IgD-negative memory B cell (primary cell): Measurements from ENCODE around the gene CCDC85A. TPM values are rescaled to one million over a fixed set of nuclear protein-coding genes. Genes with fewer than 3 reads are reported as not detected.

Experiments used
- H3K27ac Mint-ChIP-seq, 3 donors: one replicate each; pipeline ENCODE4 v1.8.0; 2020 to 2022; ENCODE audit warnings: mild to moderate bottlenecking in 3 of 3, mixed read lengths in 3 of 3, moderate library complexity in 1 of 3
- H3K27me3 Mint-ChIP-seq: one replicate; pipeline ENCODE4 v1.8.0; 2021; ENCODE audit warnings: mixed read lengths
- H3K36me3 Mint-ChIP-seq: one replicate; pipeline ENCODE4 v1.8.0; 2020; ENCODE audit warnings: mild to moderate bottlenecking, mixed read lengths
- H3K4me1 Mint-ChIP-seq, 3 donors: one replicate each; pipeline ENCODE4 v1.8.0; 2020 to 2022; ENCODE audit warnings: mixed read lengths in 3 of 3, mild to moderate bottlenecking in 1 of 3
- H3K4me3 Mint-ChIP-seq, 4 donors: one replicate each; pipeline ENCODE4 v1.8.0; 2020 to 2022; ENCODE audit warnings: mild to moderate bottlenecking in 4 of 4, mixed read lengths in 4 of 4, moderate library complexity in 3 of 4
- H3K9me3 Mint-ChIP-seq, 3 donors: one replicate each; pipeline ENCODE4 v1.8.0; 2020 to 2021; ENCODE audit warnings: mixed read lengths in 3 of 3, mild to moderate bottlenecking in 1 of 3
- polyA plus RNA-seq: library from polyadenylated mRNA; unstranded; fragments of 300-500 nt; fragmentation: Illumina TruSeq; gene quantifications from one replicate; pipeline ENCODE4 v1.2.3, GENCODE V29; 2021

The CCDC85A gene
- polyA plus RNA-seq, 1 donor from 2014 or later, result 0.15 TPM

DNA sequence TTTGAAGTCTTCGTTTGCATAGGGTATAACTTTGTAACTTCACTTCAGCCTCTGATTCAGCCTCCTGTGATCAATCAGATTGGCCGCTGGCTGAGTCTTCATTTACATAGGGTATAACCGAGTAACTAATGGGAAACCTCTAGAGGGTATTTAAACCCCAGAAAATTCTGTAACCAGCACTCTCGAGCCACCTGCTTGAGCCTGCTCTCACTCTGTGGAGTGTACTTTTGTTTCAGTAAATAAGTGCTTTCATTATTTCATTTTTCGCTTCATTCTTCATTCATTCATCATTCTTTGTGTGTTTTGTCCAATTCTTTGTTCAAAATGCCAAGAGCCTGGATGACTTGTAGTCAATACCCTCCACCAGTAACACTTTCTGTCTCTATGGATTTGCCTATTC is 56.4 kb downstream of the CCDC85A start:
- H3K27ac Mint-ChIP-seq, result no peak overlapping the region
- peaks cover 0 to 33% (median 11%) of the 10 kb centered on the region in 3 donors for H3K9me3 Mint-ChIP-seq
- no peaks in the 10 kb centered on the region for H3K27me3 Mint-ChIP-seq
- H3K36me3 Mint-ChIP-seq, result no peaks in the 10 kb centered on the region
- H3K4me1 Mint-ChIP-seq, result no peaks in the 10 kb centered on the region
- H3K4me3 Mint-ChIP-seq, result no peak overlapping the region

DNA sequence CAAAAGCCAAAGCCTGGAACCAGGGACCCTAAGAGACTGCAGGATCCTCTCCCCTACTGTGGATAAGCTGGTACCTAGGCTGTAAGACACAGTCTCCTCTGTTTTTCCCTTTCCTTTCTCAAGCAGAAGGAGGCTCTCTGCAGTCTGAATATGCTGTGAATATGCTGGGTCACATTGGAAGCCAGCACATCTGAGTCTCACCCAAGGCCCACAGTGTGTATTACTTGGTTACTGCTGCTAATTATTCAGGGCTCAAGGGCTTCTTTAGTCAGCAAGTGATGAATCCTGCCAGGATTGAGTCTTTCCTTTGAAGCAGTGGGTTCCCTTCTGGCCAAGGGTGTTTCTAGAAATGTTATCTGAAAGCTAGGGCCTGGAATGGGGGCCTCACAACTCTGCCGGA is 60.7 kb downstream of the CCDC85A start:
- peak overlapping the region in 1 of 3 donors; percentile 60 for H3K27ac Mint-ChIP-seq
- no peaks in the 10 kb centered on the region for H3K4me1 Mint-ChIP-seq
- no peak overlapping the region for H3K4me3 Mint-ChIP-seq
- peaks cover 0 to 28% (median 11%) of the 10 kb centered on the region in 3 donors for H3K9me3 Mint-ChIP-seq
- H3K36me3 Mint-ChIP-seq, result no peaks in the 10 kb centered on the region
- no peaks in the 10 kb centered on the region for H3K27me3 Mint-ChIP-seq

DNA sequence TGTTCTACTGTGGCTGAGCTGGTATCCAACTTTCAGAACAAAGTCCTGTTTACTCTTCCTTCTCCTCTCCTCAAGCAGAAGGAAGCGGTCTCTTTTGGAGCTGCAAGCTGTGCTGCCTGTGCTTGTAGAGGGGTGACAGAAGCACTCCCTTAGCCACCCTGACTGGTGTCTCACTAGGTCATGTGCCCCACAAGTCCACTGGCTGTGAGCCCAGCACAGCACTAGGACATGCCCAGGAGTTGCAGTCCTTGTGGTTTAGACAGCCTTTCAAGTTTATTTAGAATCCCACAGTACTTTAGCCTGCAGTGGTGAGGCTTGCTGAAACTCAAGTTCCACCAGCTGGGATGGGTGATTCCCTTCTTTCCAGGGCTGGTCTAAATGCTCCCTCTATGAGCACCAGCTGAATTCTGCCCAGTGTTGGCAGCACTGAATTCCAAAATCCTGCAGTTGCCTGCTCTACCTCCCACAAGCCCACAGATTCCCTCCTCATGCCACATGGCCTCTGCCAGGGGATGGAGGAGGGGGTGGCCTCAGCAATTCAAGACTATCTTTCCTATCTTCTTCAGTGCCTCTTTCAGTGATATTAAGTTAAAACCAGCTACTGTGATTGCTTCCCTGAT is 61.2 kb downstream of the CCDC85A start:
- H3K4me1 Mint-ChIP-seq, result no peaks in the 10 kb centered on the region
- no peak overlapping the region for H3K27ac Mint-ChIP-seq
- no peaks in the 10 kb centered on the region for H3K27me3 Mint-ChIP-seq
- H3K4me3 Mint-ChIP-seq, result no peak overlapping the region
- H3K36me3 Mint-ChIP-seq, result no peaks in the 10 kb centered on the region
- H3K9me3 Mint-ChIP-seq, result peaks cover 0 to 28% (median 11%) of the 10 kb centered on the region in 3 donors

DNA sequence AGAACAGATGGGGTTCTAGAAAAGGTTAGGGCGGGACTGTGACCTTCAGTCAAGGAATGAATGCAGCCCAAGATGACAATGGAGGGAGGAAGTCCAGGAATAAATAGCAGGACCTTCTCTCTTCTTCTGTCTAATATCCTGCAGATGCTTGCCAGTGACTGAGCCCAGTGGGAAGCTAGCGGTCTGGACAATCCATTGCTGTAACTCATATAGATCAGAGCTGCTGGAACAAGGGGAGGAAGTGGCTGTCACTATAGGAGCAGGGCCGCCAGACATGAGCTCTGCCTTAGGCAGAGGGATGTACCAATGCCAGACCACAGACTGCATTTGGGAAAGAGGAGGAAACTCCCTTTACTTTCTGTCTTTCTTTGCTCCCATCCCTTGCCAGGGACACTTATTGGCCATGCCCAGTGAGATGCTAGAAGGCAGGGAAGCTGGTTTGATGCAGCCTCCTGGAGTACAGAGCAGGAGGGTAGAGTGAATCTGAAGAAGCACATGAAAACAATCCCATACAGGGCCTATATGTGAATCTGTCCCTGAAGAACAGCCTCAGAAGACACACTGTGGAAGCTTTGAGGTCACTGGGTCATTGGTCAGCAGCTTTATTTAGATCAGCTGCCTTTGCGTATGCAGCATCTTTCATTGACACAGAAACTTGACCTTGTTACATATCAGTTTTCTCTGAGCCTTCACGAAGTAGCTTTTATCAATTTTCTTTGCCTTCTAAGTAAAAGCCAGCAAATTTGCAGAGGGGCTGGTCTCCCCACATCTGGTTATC is 65.4 kb downstream of the CCDC85A start:
- H3K4me1 Mint-ChIP-seq, result peaks cover 0 to 2% (median 0%) of the 10 kb centered on the region in 3 donors
- H3K36me3 Mint-ChIP-seq, result no peaks in the 10 kb centered on the region
- H3K9me3 Mint-ChIP-seq, result peaks cover 0 to 1% (median 0%) of the 10 kb centered on the region in 3 donors
- no peak overlapping the region for H3K27ac Mint-ChIP-seq
- no peaks in the 10 kb centered on the region for H3K27me3 Mint-ChIP-seq
- H3K4me3 Mint-ChIP-seq, result no peak overlapping the region

DNA sequence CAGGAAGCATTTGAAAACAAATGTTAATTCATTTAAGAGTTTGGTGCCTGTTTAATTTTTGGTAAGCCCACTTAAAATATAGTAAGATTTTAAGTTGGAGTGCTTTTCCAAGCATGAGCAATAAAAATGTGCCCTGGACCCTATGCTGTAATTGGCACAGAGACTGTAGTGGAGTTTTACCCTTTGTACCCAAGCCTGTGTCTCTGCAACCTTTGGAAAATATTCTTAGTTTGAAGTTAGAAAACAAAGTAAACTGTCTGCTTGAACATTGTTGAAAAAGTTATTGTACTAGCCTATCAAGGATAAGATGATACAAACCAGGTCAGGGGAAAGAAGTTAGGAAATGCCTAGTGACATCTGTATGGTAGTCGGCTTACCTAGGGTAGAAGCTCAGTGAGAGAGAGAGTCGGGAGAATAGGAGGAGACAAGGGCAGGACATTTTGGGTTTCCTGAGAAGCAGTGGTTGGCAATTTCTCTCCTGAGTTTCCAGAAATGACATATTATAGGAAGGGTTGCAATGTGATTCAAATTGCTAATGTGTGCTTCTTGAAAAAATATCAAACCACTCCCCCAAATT is 66.5 kb downstream of the CCDC85A start:
- H3K27me3 Mint-ChIP-seq, result peaks cover 1% of the 10 kb centered on the region
- no peak overlapping the region for H3K27ac Mint-ChIP-seq
- peaks cover 0 to 3% (median 2%) of the 10 kb centered on the region in 3 donors for H3K9me3 Mint-ChIP-seq
- no peaks in the 10 kb centered on the region for H3K36me3 Mint-ChIP-seq
- H3K4me1 Mint-ChIP-seq, result peaks cover 0 to 2% (median 0%) of the 10 kb centered on the region in 3 donors
- no peak overlapping the region for H3K4me3 Mint-ChIP-seq

DNA sequence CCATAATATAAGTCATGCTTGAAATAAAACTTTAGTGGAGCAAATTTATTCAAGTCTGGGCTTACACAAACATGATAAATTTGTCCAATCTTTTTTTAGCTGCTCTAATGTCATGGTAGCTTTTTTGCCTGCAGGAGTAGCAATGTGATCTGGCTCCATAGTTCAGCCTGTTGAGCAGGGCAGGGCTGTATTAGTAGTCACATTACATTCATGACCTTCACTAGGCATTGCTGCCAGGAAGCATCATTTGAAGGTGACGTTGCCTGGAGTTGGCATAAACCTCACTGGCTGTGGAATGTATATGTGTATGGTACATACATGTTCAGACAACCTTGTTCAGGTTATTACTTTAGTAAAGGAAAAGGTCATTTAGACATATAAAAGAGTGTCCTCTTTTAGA is 76.6 kb downstream of the CCDC85A start:
- H3K27me3 Mint-ChIP-seq, result no peaks in the 10 kb centered on the region
- H3K4me3 Mint-ChIP-seq, result no peak overlapping the region
- no peaks in the 10 kb centered on the region for H3K4me1 Mint-ChIP-seq
- H3K9me3 Mint-ChIP-seq, result peaks cover 0 to 3% (median 0%) of the 10 kb centered on the region in 3 donors
- no peaks in the 10 kb centered on the region for H3K36me3 Mint-ChIP-seq
- no peak overlapping the region for H3K27ac Mint-ChIP-seq

DNA sequence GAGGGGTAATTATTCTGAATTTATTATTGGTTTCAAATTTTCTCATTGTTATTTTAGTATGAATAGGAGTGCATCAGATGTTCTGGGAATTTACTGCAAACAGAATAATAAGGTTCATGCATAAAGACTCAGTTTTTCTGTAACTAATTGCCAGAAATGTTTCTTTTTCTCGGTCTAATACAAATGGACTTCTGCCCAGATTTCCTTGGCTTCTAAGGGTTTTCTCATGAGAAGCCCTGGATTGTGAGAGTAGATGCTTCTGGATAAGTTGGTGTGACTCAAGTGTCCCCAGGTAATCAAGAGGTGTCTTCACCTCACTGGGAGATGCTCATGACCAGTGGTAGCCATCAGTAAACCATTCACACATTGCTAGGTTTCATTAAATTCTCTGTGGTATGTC is 78.5 kb downstream of the CCDC85A start:
- Mint-ChIP-seq H3K36me3 (no peaks in the 10 kb centered on the region), H3K27me3 (no peaks in the 10 kb centered on the region), H3K4me1 (no peaks in the 10 kb centered on the region), H3K4me3 (no peak overlapping the region), H3K9me3 (peaks cover 0 to 2% (median 0%) of the 10 kb centered on the region in 3 donors), H3K27ac (no peak overlapping the region)

DNA sequence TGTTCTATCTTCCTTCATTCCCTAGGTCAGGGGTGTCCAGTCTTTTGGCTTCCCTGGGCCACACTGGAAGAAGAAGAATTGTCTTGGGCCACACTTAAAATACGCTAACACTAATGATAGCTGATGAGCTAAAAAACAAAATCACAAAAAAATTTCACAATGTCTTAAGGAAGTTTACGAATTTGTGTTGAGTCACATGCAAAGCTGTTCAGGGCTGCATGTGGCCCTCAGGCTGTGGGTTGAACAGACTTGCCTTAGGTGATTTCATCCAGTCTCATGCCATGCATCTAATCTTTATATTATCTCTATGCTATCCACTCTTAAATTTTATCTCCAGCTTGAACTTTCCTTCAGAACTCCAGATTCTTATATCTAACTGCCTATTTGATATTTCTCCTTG is 80.1 kb downstream of the CCDC85A start:
- no peak overlapping the region for H3K27ac Mint-ChIP-seq
- no peaks in the 10 kb centered on the region for H3K27me3 Mint-ChIP-seq
- no peaks in the 10 kb centered on the region for H3K4me1 Mint-ChIP-seq
- H3K9me3 Mint-ChIP-seq, result peaks cover 0 to 2% (median 0%) of the 10 kb centered on the region in 3 donors
- no peak overlapping the region for H3K4me3 Mint-ChIP-seq
- no peaks in the 10 kb centered on the region for H3K36me3 Mint-ChIP-seq

DNA sequence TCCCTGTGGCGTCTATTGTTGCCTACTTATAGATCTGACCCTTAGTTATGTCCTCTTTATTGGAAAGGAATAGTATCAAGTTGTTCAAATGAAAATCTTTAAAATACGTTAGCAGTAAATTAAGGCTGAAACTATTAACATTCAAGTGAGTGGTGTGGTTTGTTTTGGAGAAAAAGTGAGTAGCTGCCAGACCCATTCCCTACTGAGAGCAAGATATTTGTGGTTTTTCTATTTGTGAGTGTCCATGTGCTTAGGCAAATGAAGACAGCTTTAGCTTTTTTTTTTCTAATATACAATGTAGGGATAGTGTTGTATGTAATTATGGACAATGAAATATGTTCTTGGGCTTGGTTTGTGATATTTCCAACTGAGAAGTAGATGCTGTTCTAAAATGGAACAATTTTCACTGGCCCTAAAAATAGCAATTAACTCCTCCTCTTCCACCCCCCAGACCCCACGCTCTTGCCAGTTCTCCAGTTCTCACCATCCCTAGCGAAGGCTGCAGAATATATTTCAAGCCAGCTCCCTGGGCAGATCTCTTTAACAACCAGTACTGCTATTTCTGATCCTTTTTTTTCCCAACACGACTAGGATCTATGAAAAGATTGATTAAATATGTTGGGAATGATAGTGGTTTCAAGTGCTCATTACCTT is 83.1 kb downstream of the CCDC85A start:
- Mint-ChIP-seq H3K9me3 (peaks cover 0 to 4% (median 0%) of the 10 kb centered on the region in 3 donors), H3K36me3 (no peaks in the 10 kb centered on the region), H3K27ac (no peak overlapping the region), H3K4me1 (no peaks in the 10 kb centered on the region), H3K27me3 (no peaks in the 10 kb centered on the region), H3K4me3 (no peak overlapping the region)

DNA sequence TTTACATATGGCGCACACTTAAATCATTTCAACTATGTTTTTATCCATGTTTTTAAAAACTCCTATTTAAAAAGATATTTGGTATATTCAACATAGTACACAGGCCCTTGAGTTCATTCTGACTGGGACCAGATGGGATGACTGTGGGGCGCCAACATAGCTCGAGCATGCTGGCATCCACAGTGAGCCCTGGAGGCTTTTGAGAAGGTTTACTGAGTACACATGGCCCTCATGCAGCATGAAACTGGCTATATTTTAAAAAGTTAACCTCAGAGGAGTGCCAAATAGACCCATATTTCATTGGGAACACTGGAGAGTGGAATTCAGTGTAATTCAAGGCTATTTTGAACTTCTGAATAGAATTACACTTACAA is 83.6 kb downstream of the CCDC85A start:
- no peaks in the 10 kb centered on the region for H3K36me3 Mint-ChIP-seq
- peaks cover 0 to 4% (median 0%) of the 10 kb centered on the region in 3 donors for H3K9me3 Mint-ChIP-seq
- no peaks in the 10 kb centered on the region for H3K4me1 Mint-ChIP-seq
- H3K4me3 Mint-ChIP-seq, result no peak overlapping the region
- no peaks in the 10 kb centered on the region for H3K27me3 Mint-ChIP-seq
- no peak overlapping the region for H3K27ac Mint-ChIP-seq

DNA sequence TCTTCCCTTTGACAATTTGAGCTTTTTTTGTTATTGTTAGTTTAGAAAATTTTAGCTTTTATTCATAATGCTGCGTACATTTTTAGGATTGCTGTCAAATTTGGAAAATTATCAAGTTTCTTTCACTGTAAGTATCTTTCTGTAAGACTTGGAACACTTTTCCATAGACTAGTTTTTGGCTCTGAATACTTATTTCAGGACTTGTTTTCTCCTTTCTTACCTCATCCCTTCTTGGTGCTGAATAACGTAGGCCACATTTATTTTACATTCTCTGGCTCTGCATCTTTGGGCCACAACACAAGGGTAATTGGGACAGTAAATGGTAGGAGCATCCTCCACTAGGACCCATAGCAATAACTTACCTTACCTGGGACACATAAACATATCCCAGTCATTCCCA is 85.1 kb downstream of the CCDC85A start:
- H3K4me1 Mint-ChIP-seq, result no peaks in the 10 kb centered on the region
- no peak overlapping the region for H3K27ac Mint-ChIP-seq
- H3K9me3 Mint-ChIP-seq, result peaks cover 0 to 4% (median 0%) of the 10 kb centered on the region in 3 donors
- no peak overlapping the region for H3K4me3 Mint-ChIP-seq
- no peaks in the 10 kb centered on the region for H3K27me3 Mint-ChIP-seq
- no peaks in the 10 kb centered on the region for H3K36me3 Mint-ChIP-seq

DNA sequence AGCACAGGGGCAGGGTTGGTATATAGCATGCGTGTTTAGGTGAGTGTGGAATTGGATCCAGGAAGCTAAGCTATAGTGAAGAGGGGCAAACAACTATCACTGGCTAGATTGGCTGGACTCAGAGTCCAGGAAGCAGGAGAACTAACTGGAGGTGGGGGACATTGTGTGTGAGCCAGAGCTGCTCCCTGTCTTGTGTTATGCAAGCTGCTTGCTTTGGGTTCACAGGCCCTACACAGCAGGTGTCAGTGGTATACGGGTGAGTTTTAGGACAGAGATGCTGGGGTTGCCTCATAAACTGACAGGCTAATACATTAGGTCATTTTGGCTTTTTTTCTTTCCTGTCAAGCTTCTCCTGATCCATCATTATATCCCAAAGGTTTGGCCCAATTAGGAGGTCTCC is 87.5 kb downstream of the CCDC85A start:
- Mint-ChIP-seq H3K9me3 (peaks cover 0 to 4% (median 0%) of the 10 kb centered on the region in 3 donors), H3K4me1 (no peaks in the 10 kb centered on the region), H3K4me3 (no peak overlapping the region), H3K27me3 (no peaks in the 10 kb centered on the region), H3K27ac (no peak overlapping the region), H3K36me3 (no peaks in the 10 kb centered on the region)

DNA sequence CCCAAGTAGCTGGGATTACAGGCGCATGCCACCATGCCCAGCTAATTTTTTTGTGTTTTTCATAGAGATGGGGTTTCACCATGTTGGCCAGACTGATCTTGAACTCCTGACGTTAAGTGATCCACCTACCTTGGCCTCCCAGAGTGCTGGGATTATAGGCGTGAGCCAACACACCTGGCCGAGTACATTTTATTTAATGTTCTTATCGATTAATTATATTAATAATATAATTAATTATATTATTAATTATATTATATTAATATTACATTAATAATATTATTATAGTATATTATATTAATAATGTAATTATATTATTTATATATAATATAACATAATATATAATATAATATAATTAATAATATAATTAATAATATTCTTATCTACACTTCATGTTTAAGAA is 101.4 kb downstream of the CCDC85A start:
- Mint-ChIP-seq H3K4me1 (no peaks in the 10 kb centered on the region), H3K27ac (no peak overlapping the region), H3K27me3 (no peaks in the 10 kb centered on the region), H3K9me3 (peaks cover 3 to 5% (median 4%) of the 10 kb centered on the region in 3 donors), H3K4me3 (no peak overlapping the region), H3K36me3 (peaks cover 3% of the 10 kb centered on the region)

DNA sequence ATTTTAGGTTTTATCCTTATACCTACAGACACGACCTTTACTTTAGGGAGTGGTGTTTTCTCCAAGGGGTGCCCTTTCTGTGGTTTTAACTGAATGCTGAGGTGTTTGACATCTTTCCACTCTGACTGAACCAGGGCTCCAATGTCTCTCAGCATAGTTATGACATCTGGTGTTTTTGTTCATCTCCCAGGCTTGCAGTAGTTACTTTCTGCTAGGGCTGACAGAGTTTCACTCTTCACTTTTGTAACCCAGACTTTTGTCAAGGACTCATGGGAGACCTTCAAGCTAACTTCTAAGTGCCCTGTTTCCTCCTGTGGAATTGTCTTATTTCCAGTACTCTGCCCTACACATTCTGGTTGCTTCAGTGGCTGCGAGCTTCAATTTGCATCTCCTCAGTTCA is 103.1 kb downstream of the CCDC85A start:
- Mint-ChIP-seq H3K4me1 (no peaks in the 10 kb centered on the region), H3K36me3 (peaks cover 3% of the 10 kb centered on the region), H3K4me3 (no peak overlapping the region), H3K27me3 (no peaks in the 10 kb centered on the region), H3K9me3 (peaks cover 3 to 5% (median 4%) of the 10 kb centered on the region in 3 donors), H3K27ac (no peak overlapping the region)

DNA sequence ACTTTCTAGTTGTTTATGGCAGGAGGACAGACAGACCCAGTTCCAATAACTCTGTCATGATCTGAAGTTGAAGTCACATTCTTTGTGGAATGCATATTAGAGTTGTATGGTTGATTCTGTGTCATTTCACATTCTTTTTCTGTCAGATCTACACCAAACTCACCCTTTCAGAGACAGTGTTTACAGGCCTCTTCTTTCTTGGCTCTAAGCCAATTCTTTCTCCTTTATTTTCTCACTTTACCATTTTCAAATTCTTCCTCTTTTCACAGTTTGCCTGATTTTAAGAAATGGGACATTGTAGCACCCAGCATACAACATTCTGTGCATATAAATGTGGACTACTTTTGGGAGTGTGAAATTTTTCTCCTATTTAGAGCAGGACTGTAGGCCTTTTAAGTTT is 103.7 kb downstream of the CCDC85A start:
- Mint-ChIP-seq H3K27me3 (no peaks in the 10 kb centered on the region), H3K4me3 (no peak overlapping the region), H3K9me3 (peaks cover 3 to 5% (median 4%) of the 10 kb centered on the region in 3 donors), H3K27ac (no peak overlapping the region), H3K4me1 (no peaks in the 10 kb centered on the region), H3K36me3 (peaks cover 3% of the 10 kb centered on the region)
